ENCODE data around the gene TANGO6.

TANGO6 gene

DNA sequence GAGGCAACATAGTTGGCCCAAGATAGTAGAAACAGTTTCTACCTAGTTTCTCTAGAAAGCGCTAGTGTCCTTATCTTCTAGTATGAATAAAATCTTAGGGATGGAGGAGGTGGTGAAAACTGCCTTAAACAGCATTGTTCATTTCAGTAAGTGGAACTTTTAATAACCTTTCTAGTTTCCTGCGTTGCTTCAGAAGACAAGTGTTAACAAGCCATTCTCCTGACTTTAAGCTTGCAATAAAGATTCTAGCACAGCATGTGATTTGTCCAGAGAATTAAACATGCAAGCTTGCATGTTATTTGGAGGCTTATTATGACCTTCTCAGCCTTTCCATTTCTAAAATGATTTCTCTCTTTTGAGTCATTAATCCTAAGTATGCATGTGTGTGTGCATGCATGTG is 72.3 kb downstream of the TANGO6 start:
- DNase-seq = no peak

DNA sequence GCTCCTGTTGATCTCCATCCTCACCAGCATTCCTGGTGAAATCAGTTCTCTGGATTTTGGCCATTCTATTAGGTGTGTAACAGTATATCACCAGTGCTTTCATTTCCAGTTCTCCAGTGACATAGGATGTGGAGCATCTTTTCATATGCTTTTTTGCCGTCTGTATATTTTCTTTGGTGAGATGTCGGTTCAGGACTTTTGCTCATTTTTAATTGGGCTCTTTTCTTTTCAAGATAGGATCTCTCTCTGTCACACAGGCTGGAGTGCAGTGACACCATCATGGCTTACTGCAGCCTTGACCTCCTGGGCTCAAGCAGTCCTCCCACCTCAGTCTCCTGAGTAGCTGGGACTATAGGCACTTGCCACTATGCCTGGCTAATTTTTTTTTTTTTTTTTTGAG is 74.2 kb downstream of the TANGO6 start:
- no peak for DNase-seq

DNA sequence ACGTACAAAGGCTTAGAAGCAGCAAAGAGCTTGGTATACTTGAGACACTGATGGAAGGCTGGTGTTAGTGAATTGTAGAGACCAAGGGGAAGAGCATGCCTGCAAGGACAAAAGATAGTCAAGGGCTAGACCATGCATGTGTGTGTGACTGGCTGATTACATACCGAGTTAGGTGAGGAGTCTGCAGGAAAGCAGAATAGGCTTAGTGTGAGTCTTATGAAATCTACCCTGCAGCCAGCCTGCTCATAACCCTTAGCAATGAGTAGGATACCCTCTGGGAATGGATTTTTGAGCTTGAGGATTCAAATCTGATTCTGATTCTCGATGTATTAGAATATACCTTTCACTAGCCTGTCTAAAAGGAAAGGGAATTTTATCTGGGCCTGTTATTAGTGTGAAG is 77.0 kb downstream of the TANGO6 start:
- DNase-seq = no peak

DNA sequence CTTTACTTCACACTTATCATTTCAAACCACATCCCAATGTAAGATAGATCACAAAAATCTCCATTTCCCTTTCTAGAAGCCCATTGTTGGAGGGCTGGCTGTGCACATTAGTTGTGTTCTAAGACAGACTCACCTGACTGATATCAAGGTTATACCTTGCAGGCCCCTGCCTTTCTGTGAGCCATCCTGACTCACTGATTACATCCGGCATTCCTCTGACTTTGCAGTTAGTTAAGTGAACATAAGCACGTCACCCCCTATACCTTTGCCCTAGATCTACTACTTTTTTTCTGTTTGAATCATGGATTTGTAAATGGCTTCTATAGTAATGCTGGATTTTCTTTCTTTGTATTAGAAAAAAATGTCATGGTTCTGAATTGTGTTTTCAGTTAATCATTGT is 78.3 kb downstream of the TANGO6 start:
- DNase-seq = no peak

DNA sequence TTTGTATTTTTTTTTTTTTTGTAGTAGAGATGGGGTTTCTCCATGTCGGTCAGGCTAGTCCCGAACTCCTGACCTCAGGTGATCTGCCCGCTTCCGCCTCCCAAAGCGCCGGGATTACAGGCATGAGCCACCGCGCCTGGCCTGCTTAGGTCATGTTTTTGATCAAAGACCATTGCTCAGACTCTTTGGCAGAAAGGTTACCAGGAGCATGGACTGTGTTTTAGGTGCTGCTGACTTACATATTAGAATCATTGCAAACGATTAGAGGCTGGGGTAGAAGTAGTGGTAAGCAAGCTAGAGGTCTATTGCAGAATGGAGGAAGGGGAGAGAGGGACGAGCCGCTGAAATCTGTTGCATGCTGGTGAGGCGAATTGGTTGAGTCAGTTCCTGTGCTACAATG is 79.8 kb downstream of the TANGO6 start:
- no peak for DNase-seq

DNA sequence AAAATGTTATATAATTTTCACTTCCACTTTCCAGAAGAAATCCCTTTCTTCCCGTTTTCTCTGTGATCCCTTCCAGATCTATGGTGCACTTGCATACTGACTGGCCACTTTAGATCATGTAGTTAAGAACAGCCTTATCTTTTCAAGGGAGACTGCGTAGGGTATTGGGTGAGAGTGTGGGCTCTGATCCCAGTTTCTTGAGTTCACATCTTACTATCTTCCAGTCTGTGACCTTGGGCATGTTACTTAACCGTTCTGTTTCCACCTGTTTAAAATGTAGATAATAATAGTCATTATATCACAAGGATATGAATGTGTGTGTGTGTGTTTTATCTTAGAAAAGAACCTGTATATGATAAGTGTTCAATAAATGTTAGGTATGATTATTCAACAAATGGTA is 83.7 kb downstream of the TANGO6 start:
- no peak for DNase-seq

DNA sequence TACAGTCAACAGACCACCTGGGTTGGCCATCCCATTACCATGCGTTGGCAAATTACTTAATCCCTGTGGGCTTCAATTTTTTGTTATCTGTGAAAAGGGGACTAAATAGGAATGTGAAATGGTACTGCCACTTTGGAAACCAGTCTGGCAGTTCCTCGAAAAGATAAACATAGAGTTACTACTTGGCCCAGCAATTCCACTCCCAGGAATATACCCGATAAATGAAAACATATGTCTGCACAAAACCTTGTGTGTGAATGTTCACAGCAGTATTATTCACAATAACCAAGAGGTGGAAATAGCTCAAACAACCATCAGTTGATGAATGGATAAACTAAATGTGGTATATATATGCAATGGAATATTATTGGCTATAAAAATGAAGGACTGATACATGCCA is 87.9 kb downstream of the TANGO6 start:
- no peak for DNase-seq

DNA sequence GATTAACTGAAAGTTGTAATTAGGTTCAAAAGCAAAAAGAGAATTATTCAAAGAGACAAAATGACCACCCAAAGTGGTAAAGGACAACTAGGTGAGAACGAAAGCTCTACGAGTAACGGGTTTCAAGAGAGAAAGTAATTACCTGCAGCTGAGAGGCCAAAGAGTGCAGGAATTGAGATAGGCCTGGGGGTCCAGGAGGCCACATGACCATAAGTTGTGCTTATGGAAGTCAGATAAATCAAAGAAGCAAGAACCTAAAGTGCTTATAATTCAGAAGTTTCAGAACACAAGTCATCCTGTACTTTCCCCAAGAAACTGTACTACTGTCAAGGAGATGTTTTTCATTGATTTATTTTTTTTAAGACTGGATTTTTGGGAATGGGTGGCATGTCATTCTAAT is 91.1 kb downstream of the TANGO6 start:
- DNase-seq = no peak

DNA sequence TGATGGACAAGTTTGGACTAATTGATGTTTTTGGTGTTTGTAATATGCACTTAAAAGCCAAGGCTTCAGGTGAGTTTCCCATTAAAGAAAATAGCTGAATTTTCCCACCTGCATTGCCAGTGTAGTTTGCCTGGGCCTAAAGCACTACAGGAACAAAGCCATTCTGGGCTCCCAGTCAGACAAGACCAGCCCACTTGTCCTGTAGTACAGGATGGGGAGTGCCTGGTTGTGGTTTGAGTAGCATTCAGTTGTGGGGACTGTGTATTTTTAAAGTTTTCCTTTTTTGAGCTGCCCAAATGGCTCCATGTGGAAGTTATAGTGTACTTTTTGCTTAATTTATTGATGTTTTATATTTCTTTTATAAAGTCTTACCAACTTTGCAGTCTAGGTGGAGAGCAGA is 91.7 kb downstream of the TANGO6 start:
- DNase-seq = no peak

DNA sequence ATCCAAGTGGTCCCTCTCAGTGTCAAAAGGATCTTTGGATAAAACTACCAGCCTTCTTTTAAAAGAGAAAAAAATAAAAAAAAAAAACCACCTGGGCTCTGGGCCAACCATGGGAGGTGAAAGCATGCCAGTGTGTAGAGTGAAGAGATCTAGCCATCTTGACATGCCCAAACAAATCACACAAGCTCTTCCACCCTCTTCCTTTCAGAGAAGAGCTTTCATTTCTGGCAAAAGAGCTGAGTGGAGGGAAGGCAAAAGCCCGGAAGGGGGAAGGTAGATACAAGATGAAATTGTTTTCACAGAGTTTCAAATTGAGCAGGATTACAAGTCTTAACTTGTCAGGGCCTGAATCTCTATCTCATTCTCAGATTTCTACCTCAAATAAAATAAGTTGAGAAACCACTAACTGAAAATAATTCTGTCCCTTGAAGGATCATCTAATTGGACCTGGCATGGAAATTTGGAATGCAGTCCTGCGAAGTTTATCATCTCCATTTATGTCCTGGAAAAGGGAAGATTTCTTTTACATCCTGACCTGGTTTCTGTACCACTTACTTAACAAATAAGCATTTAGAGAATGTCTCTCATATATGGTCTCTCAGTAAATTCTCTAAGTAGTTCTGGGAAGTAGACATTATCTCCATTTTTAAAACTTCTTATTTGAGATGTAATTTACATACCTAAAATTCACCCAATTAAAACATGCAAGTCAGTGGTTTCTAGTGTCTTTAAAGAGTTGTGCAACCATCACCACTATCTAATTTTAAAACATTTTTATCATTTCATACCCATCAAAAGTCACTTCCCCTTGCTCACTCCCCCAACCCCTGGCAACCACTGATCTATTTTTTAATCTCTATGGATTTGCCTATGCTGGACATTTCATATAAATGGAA is 93.7 kb downstream of the TANGO6 start:
- DNase-seq = no peak

DNA sequence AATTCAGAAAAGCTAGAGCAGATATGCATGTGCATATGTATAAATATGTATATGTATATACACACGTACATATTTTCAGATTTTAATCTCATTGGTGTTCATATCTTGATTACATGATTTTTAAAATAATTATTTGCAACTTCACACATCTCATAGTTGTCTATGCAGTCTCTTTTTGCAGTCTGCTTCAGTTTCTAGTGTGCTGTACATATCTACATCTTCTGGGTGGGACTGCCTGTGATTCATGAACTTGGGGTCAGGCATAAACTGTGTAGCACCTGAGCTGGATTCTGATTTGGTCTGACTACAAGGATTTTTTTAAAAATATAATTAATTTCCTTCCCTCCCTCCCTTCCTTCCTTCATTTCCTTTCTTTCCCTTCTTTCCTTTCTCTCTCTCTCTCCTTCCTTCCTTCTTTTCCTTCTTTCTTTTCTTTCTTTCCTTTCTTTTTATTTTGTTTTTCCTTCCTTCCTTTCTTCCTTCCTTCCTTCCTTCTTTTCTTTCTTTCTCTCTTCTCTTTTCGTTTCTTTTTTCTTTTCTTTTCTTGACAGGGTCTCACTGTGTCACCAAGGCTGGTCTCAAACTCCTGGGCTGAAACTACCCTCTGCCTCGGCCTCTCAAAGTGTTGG is 96.5 kb downstream of the TANGO6 start:
- no peak for DNase-seq

DNA sequence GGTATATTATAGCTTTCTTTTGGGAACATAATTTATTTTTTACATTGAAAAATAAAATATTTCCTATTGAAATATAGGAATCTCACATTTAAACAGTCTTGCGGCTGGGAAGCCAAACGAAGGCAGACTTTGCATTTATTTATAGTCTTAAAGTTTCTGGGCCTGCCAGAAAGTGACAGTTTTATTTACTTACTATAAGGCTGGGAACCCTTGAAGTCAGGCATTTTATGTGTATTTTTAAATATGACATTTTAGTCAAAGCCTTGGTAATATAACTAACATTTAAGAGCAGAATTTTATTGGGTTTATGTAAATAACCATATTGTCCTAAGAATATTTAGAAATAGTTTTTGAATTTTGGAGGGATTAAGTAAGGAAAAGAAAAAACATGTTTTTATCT is 97.5 kb downstream of the TANGO6 start:
- no peak for DNase-seq

DNA sequence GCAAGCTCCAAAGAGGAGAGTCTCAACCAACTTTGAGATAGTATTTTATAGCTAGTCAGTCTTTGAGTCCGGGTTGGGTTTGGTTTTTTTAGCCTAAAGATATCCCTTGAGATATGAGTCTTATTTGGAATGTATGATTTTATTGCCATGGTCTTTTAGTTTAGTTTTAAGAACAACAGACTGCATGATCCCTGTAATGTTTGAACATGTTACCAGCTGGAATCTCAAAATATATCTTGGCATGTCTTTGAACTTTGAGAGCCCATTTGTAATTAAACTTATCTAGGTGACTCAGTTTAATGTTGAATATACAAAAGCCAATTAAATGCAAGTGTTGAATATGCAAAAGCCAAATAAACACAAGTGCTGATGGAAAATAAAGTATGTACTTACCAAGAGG is 100.6 kb downstream of the TANGO6 start:
- DNase-seq = no peak

DNA sequence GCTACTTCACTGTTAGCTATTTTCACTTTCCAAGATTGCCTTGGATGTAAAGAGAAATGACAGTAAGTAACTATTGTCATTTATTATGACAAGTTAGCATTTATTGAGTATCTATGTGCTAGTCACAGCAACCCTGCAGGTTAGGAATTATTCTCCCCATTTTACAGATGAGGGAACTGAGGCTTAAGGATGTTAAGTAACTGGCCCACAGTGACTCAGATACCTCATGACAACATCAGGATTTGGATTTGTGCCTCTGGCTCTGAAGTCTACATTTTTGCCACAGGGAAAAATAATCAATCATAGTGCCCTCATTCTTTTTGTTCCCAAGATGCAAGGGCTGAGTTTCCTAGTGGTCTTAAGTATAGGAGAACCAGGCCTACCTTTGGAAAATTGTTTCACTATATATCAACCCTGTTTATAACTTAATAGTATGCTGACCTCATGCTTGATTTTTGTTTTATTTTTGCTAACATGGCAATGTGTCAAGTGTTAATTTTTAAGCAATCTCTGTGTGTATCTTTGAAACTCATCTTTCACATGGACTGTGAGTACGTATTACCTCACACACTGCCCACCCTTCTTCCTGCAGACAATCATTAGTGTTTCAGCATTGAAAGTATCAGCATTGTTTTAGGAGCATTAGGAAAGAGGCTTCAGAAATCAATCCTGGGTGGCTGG is 105.0 kb downstream of the TANGO6 start:
- DNase-seq = no peak

DNA sequence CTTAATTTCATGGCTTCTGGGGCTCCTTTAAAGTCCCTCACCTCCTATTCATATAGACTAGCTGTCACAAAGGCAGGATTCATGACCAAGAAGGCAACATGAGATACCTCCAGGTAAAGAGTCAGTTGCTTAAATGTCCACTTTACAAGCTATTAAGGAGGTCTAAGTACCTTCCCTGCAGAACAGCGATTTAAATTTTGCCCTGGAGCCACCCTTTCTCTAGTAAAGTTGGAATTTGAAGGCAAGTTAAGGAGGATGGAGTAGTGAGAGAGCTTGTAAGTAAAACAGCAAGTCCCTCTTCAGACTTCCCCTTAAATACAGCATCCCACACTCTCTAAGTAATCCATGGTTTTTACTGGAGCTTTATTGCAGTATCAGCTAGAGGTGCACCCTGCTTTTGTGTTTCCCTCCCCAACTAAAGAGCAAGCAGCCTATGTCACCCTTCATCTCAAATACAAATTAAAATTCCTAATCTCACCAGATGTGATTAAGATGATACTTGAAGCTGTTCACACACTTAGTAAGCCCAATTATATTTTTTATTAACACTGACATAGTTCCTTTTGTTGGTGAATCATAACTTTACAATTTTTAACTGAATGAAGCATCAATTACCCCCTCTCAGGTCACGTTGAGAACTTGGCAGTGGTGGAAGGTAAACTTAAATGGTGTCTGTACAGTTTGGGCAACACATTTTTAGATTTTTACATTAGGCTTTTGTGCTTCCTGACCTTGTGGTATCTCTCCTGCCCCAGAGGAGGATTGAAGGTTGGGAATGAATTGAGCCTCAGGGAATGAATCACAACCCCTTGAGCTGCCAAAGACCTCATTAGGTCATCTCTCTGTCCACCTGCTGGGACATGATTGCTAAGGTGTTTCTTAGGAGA is 108.9 kb downstream of the TANGO6 start:
- no peak for DNase-seq

DNA sequence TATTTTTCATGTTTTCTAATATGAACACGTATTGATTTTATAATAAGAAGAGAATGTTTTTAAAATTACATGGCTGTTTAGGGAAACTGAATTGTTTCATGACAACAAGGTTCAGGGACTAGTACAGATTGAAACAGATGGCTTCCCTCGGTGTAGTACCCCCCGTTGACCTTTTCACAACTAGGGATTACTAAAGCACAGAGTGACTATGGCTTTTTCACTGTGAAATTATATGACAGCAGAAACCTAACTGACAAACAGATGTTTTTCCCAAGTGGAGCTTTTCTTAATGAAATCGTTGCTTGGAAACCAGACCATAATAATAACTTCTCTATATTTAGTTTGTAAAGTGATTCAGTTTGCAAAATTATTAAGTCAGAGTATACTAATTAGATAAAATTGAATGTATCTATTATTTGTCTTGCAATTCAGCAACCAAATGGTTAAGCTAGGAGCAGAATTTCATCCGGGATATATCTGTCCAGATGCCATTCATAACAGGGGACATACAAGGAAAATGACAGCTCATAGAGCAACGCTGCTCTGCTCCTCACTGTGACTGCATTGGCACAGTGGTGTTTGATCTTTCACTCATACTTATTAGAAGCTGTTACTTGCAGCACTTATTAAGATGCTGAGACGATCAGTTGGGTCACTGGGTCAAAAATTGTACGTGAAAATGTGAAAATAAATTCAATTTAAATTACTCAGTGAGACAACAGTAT is 111.7 kb downstream of the TANGO6 start:
- no peak for DNase-seq

DNA sequence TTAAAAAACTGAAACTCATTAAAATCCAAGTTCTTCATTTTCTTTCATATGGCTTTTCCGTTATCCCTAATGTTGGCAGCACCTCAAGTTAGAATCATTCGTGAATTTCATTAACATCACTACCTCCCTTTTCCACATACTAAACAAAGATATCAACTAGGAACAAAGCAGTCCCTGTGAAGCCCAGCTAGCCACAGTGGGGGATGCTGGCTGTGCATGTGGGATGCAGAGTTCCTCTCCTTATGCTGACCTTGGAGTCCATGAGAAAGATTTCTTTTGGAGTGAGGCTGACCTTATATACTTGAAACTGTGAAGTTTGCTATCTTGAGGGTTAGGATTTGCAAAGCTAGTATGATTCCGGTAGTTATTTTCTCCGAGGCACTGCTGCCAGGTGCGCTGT is 117.6 kb downstream of the TANGO6 start:
- DNase-seq = no peak

DNA sequence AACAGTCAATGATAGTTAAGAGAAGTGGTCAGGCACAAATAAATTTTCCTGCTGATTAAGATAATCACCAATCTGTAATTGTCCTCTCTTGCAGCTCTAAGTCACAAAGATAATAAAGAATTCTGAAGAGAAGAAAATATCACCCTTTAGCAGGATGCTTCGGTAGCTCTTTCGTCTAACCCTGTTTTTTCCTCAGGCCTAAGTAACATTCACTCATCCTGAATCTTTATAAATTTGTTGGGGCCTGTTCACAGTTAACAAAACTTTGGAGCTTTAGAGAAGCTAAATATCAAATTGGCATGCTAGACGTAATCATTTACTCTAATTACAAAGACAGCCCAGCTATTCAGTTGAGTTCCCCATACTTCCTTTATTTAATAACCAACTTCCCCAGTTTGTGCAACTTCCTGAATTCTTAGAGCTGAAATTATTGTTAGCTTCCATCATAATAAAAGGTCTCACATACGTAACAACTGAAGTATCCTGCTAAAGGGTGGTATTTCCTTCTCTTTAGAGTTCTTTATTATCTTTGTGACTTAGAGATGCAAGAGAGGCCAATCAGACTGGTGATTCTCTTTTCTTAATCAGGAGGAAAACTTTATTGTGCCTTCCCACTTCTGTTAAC is 118.6 kb downstream of the TANGO6 start:
- no peak for DNase-seq

DNA sequence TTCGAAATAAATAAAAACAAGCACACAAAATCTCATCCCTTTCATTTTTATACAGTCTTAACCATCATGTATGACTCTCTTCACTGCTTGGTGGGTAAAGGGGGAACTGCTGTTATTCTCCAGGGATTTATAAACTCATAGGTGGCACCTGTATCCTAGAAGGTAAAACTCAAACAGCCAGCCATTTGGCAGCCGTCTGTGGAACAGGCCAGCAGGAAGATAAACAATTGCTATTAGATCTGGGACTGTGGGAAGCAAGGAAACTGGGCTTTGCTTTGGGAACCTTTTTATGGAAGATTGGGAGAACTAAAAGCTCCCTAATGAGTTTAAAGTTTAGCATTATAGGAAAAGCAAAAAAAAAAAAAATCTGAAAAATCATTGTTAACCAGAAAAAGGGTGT is 126.0 kb downstream of the TANGO6 start:
- no peak for DNase-seq

DNA sequence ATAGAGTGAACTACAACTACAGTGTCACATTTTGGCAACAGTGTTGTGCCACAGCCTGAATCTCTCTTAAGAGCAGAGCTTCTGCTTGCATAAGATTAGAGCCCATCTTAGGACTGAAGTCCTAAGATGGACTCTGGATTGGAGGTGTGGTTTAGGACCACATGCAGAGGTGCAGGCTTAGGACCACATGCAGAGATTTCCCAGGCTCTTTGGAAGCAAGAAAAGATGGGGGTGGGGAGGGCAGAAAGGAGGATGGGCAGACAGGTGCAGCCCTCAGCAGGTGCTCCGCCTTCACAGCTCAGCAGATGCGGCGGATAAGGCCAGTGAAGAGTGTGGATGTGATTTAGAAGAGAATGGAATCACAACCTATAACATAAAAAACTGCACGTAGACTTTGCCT is 128.7 kb downstream of the TANGO6 start:
- peak; percentile 68 for DNase-seq

DNA sequence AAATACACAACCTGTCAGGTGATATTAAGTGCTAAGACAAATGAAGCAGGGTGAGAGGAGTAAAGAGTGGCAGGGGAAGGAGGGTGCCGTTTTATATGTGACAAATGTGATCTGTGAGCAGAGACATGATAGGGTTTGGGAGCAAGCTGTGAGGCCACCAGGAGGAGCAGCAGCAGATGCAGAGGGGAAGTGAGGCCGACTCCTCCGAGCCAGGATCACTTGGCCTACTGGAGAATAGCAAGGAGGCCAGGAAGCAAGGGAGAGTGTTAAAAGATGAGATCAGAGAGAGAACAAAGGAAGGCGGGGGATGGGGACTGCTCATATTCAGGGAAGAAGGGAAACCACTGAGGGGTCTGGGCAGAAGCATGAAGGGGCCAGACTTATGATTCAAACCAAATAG is 129.4 kb downstream of the TANGO6 start:
- no peak for DNase-seq

DNA sequence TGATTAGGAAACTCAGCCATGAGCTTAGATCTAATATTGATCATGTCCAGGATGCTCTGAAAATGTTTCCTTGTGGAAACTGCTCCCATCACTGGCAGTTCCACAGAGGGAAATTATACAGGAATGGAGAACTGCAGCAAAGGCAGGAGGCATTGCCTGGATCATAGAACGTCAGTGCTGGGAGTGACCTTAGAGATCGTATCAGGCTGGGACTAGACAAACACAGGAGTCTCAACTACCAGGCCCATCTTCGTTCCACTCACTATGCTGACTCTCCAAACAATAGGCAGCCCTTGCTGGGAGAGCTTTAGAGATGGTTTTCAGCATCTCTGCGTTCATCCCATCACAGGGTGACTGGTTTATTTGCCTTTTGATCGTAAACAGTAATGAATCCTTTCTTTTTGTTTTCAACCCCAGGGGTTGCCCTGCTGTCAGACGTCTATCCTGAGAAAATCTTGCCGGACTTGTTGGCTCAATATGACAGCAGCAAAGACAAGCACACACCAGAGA is 130.3 kb downstream of the TANGO6 start:
- DNase-seq = peak; percentile 6
